HG02870 (cell line): Measurements from ENCODE around the gene MTERF4.

ENCODE experiments used
- ATAC-seq: cut with Tn5 transposase; IDR thresholded peaks from one replicate; pipeline ENCODE4 v1.9.1; 2021; ENCODE audit warnings: mild to moderate bottlenecking, moderate library complexity; ENCODE audit not compliant: unreplicated experiment

Gene MTERF4

GRCh38 chr2:241071677-241072111 lies 30.4 kb downstream of the MTERF4 start:
- ATAC-seq = no peak

GRCh38 chr2:241070811-241071676 lies 31.0 kb downstream of the MTERF4 start:
- no peak for ATAC-seq

GRCh38 chr2:241070361-241070760 lies 31.7 kb downstream of the MTERF4 start:
- no peak for ATAC-seq

GRCh38 chr2:241069821-241070281 lies 32.2 kb downstream of the MTERF4 start:
- ATAC-seq = no peak

GRCh38 chr2:241068942-241069810 lies 32.9 kb downstream of the MTERF4 start:
- ATAC-seq = no peak

GRCh38 chr2:241068136-241068941 lies 33.7 kb downstream of the MTERF4 start:
- ATAC-seq = no peak

- no peak for ATAC-seq
Measured at GRCh38 chr2:241067501-241068135, 34.5 kb downstream of the MTERF4 start.

- ATAC-seq = no peak
Measured at GRCh38 chr2:241066893-241067341, 35.2 kb downstream of the MTERF4 start.

GRCh38 chr2:241066171-241066892 lies 35.8 kb downstream of the MTERF4 start:
- ATAC-seq = no peak

GRCh38 chr2:241065355-241065803 lies 36.7 kb downstream of the MTERF4 start:
- no peak for ATAC-seq

- no peak for ATAC-seq
Measured at GRCh38 chr2:241064802-241065354, 37.2 kb downstream of the MTERF4 start.

GRCh38 chr2:241064008-241064801 lies 37.9 kb downstream of the MTERF4 start:
- ATAC-seq = no peak

GRCh38 chr2:241063587-241063986 lies 38.5 kb downstream of the MTERF4 start:
- no peak for ATAC-seq

GRCh38 chr2:241063093-241063551 lies 39.0 kb downstream of the MTERF4 start:
- ATAC-seq = no peak

- ATAC-seq = no peak
Measured at GRCh38 chr2:241062389-241063092, 39.5 kb downstream of the MTERF4 start.

- no peak for ATAC-seq
Measured at GRCh38 chr2:241061275-241061674, 40.8 kb downstream of the MTERF4 start.

GRCh38 chr2:241053576-241054251 lies 48.4 kb downstream of the MTERF4 start:
- no peak for ATAC-seq
